Lower lobe of right lung (tissue), 2 donors: ENCODE results near the gene PPP1R1A. TPM values are rescaled to one million over a fixed set of nuclear protein-coding genes. Genes with fewer than 3 reads are reported as not detected.

ENCODE experiments used
- ATAC-seq, 2 donors: fragments of 200-7000 bp; cut with Tn5 transposase; one replicate each; pipeline ENCODE4 v1.9.1; 2020 to 2022; ENCODE audit warnings: mild to moderate bottlenecking in 2 of 2, moderate library complexity in 2 of 2
- DNase-seq: peaks from one replicate; pipeline ENCODE4 v3.0.0-alpha.2; 2020
- H3K27ac ChIP-seq: fragments of 200-600 bp; one replicate; pipeline ENCODE4 v1.8.0; 2022
- H3K27me3 ChIP-seq: fragments of 200-600 bp; one replicate; pipeline ENCODE4 v1.8.0; 2022; ENCODE audit warnings: low read depth
- H3K36me3 ChIP-seq: fragments of 200-600 bp; one replicate; pipeline ENCODE4 v1.8.0; 2022; ENCODE audit warnings: mild to moderate bottlenecking
- H3K4me1 ChIP-seq: fragments of 200-600 bp; one replicate; pipeline ENCODE4 v1.8.0; 2022
- H3K4me3 ChIP-seq: fragments of 200-600 bp; one replicate; pipeline ENCODE4 v1.8.0; 2022; ENCODE audit warnings: mild to moderate bottlenecking
- H3K9me3 ChIP-seq: fragments of 200-600 bp; one replicate; pipeline ENCODE4 v1.8.0; 2022
- CTCF ChIP-seq: fragments of 200-600 bp; IDR thresholded peaks from one replicate; pipeline ENCODE4 v1.8.0; 2022; ENCODE audit warnings: antibody characterized with exemption, mild to moderate bottlenecking
- intact Hi-C: fragments of 100-400 bp; cut with DNase I; formaldehyde crosslinking; loops from one replicate; pipeline ENCODE4 v1.11.0; 2022
- total RNA-seq: library from RNA; stranded (reverse); fragmentation: NEBNext Ultra II Directional; extraction: Animal tissue kit (Norgen Biotek cat#: 25700); gene quantifications from one replicate; pipeline ENCODE4 v1.2.1, GENCODE V29; 2021
- donor health status: DM: no; HTN: yes; CAD: no; lungs with severe emphysema.

The PPP1R1A gene
- total RNA-seq, 1 donor from 2014 or later: not detected

GRCh38 chr12:54569995-54570528 lies 18.4 kb downstream of the PPP1R1A start:
- Histone ChIP-seq H3K4me1 (no peaks in the 10 kb centered on the region), H3K4me3 (no peak overlapping the region), H3K27me3 (no peaks in the 10 kb centered on the region), H3K9me3 (no peaks in the 10 kb centered on the region), H3K36me3 (peaks cover 7% of the 10 kb centered on the region), H3K27ac (no peak overlapping the region)
- no peak for DNase-seq
- ATAC-seq: no peak
- TF ChIP-seq CTCF: no peak
- intact Hi-C loops: no loop called here

- intact Hi-C loops: no loop called here
Observed at GRCh38 chr12:54569072-54569471, 19.4 kb downstream of the PPP1R1A start.

GRCh38 chr12:54566792-54567191 lies 21.7 kb downstream of the PPP1R1A start:
- Histone ChIP-seq H3K4me1 (no peaks in the 10 kb centered on the region), H3K27me3 (peaks cover 3% of the 10 kb centered on the region), H3K27ac (no peak overlapping the region), H3K36me3 (peaks cover 3% of the 10 kb centered on the region), H3K9me3 (no peaks in the 10 kb centered on the region), H3K4me3 (no peak overlapping the region)
- ATAC-seq (no peak), DNase-seq (no peak)
- TF ChIP-seq CTCF: no peak
- intact Hi-C loops: no loop called here

More at GRCh38 chr12:54569072-54569471, 19.4 kb downstream of the PPP1R1A start:
- DNase-seq (no peak), ATAC-seq (no peak)
- Histone ChIP-seq H3K36me3 (peaks cover 7% of the 10 kb centered on the region), H3K27ac (no peak overlapping the region), H3K9me3 (no peaks in the 10 kb centered on the region), H3K4me1 (no peaks in the 10 kb centered on the region), H3K4me3 (no peak overlapping the region), H3K27me3 (no peaks in the 10 kb centered on the region)
- no peak for TF ChIP-seq CTCF

GRCh38 chr12:54565986-54566544 lies 22.4 kb downstream of the PPP1R1A start:
- H3K27ac ChIP-seq: no peak overlapping the region

GRCh38 chr12:54565310-54565985 lies 23.0 kb downstream of the PPP1R1A start:
- no peak for DNase-seq
- no peaks in the 10 kb centered on the region for H3K36me3 ChIP-seq
- peaks cover 3% of the 10 kb centered on the region for H3K27me3 ChIP-seq
- no peak for ATAC-seq
- H3K9me3 ChIP-seq: no peaks in the 10 kb centered on the region
- intact Hi-C loops: no loop called here
- TF ChIP-seq CTCF: no peak
- no peak overlapping the region for H3K27ac ChIP-seq
- H3K4me1 ChIP-seq: peaks cover 5% of the 10 kb centered on the region
- no peak overlapping the region for H3K4me3 ChIP-seq

More at GRCh38 chr12:54565986-54566544, 22.4 kb downstream of the PPP1R1A start:
- intact Hi-C loops: no loop called here
- ATAC-seq (no peak), DNase-seq (no peak)
- Histone ChIP-seq H3K36me3 (peaks cover under 1% of the 10 kb centered on the region), H3K27me3 (peaks cover 3% of the 10 kb centered on the region), H3K4me3 (no peak overlapping the region), H3K4me1 (peaks cover 3% of the 10 kb centered on the region), H3K9me3 (no peaks in the 10 kb centered on the region)
- no peak for TF ChIP-seq CTCF
